RPMI7951 (cell line): Measurements from ENCODE around the gene PCDH15. TPM values are rescaled to one million over a fixed set of nuclear protein-coding genes. Genes with fewer than 3 reads are reported as not detected.
"Not testable (repeated sequence)": the region's sequence is repeated elsewhere in the genome, so short reads cannot be mapped to it uniquely, and the experiment has no call there.

Experiments used
- DNase-seq: peaks from one replicate; pipeline ENCODE4 v3.0.0-alpha.2; 2012; ENCODE audit warnings: low read depth
- total RNA-seq: library from RNA; depleted of rRNA; stranded (reverse); fragments of >200 nt; shearing (Covaris generic); gene quantifications from 2 replicates; pipeline ENCODE4 v1.2.3, GENCODE V29; 2014

The PCDH15 gene
- total RNA-seq, 1 experiment from 2014 or later = not detected

DNA sequence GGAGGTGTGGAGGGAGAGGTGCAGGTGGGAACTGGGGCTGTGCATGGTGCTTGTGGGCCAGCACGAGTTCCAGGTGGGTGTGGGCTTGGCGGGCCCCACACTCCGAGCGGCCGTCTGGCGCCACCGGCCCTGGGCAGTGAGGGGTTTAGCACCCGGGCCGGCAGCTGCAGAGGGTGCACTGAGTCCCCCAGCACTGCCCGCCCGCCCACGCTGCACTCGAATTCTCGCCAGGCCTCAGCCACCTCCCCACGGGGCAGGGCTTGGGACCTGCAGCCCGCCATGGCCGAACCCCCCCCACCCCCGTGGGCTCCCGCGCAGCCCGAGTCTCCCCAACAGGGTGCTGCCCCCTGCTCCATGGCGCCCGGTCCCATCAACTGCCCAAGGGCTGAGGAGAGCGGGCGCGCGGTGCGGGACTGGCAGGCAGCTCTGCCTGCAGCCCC is 810.2 kb downstream of the PCDH15 start:
- DNase-seq = no peak

DNA sequence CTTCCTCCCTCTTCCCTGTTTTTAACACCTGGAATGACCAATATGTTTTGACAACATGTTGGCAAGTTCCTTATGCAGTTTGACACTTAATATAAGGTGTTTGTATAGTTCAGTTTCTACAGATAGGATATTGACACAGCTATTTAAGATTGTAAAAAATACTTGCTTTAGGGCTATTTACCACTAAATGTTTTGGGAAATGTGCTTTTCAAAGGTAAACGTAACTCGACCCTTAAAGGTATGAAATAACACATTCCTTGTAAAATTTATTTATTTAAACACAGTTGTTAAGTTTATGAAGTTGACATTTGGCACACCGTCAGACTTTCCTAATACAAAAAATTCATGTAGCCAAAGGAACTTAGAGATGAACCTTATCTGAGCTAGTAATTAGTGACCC is 817.6 kb downstream of the PCDH15 start:
- DNase-seq = no peak

DNA sequence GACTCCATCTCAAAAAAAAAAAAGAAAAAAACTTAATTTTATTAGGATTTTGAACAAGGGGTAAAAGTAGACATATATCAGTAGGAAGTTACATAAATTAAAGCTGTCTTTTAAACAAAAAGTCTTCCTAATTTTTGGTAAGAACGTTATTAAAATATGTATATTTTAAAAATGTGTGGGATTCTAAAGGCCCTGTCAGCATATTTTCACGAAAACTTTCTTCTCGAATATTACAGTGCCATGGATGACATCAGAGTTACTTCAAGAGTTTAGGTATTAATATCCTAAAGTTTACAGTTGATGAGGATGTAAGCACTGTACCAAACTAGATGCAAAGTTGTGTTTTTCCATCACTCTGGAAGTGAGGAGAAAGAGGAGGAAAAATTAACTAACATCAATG is 820.8 kb downstream of the PCDH15 start:
- no peak for DNase-seq

DNA sequence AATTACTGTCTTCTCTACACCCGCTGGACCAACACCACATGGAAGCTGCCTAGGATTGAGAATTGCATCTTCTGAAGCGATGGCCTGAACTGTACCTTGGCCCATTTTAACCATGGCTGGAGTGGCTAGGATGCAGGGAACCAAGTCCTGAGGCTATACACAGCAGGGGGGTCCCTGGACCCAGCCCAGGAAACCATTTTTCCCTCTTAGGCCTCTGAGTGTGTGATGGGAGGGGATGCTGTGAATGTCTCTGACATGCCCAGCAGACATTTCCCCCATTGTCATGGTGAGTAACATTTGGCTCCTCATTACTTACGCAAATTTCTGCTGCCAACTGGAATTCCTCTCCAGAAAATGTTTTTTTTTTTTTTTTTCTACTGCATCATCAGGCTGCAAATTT is 822.7 kb downstream of the PCDH15 start:
- no peak for DNase-seq

DNA sequence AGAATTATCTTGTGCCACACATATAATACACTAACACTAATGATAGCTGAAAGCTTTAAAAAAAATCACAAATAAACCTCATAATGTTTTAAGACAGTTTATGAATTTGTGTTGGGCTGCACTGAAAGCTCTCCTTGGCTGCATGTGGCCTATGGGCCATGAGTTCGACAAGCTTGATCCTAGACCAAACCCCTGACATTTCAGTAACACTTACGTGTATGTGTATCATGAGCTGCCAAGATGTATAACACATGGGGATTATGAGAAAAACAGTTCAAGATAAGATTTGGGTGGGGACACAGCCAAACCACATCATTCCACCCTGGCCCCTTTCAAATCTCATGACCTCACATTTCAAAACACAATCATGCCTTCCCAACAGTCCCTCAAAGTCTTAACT is 823.8 kb downstream of the PCDH15 start:
- DNase-seq = no peak

DNA sequence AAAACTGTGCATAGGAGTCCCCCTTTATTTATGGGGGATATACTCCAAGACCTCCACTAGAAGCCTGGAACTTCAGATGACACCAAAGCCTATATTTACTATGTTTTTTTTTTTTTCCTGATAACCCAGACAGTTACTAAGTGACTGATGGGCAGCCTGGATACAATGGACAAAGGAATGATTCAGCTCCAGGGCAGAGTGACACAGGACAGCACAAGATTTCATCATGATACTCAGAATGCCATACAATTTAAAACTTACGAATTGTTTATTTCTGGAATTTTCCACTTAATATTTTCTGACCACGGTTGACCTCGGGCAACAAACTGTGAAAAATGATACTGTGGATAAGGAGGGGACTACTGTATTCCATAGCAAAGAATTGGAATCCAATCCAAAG is 843.6 kb downstream of the PCDH15 start:
- no peak for DNase-seq

DNA sequence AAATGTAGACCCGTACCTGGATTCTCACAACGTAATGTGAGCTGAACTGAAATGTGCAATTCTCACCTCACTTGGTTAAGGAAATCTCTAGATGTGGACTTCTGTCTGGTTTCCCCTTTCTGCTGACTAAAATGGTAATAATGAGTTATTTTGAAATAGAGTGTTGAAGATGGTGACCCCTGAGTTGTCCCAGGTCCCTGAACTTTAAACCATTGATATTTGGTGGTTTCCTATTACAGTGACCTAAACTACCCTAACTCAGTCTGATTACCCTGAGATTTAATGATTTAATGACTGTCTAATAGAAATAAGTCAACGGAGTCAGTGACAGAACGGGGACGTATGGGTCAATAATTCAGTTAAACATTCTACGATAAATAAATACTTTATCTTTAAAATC is 845.9 kb downstream of the PCDH15 start:
- no peak for DNase-seq

DNA sequence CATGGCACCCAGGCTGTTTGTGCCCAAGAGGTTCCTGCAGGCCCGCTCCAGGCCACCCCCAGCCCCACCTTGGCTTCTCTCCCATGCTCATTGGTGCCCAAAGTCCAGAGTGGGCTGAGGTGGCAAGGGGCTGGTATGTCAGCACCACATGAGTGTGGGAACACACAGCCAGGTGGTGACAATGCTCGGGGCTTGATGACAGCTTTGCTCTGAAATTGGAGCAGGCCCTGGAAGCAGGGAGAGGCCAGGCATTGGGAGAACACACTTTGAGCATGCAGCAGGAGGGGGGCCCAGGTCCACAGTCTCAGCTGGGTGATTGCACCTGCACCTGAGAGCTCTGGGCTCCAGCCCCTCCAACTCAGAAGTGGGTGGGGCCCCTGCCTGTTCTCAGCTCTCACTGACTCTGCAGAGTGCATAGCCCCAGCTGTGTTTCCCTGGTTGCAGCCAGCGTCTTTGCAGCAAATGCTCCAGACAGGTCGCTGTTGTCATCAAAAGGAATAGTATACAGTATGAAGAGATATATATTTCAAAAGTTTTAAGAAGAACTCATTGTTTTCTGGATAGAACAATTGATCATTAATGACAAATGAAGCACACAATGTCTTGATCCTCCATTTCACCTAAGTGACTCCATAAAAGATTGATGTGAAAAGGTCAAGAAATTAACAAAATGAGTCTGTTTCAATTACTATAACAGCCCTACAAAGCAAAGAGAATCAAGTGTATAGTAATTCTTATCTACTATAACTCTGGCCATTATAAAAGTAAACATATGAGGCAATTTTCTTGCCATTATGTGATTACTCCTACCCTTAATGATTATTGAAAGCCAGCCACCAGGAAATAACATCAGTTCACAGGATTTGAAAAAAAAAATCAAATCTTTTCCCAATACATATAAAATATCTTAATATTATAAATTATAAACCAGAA is 848.1 kb downstream of the PCDH15 start:
- DNase-seq = no peak

DNA sequence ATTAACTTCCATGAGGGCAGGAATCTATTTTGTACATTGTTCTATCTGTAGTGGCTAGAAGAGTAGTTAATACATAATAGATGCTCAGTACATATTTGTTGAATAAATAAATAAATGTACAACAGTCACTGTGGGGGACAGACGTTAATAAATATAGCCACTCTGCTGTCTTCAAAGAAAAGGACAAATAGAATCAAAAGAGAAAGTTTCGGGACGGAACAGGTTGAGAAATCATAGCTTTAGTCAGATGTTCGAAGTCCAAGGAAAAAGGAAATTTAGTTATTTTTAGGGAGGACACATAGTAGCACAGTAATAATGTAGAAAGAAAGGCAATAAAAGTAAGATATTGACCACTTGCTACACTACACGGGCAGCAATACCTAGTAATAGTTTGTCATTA is 861.4 kb downstream of the PCDH15 start:
- DNase-seq = no peak

DNA sequence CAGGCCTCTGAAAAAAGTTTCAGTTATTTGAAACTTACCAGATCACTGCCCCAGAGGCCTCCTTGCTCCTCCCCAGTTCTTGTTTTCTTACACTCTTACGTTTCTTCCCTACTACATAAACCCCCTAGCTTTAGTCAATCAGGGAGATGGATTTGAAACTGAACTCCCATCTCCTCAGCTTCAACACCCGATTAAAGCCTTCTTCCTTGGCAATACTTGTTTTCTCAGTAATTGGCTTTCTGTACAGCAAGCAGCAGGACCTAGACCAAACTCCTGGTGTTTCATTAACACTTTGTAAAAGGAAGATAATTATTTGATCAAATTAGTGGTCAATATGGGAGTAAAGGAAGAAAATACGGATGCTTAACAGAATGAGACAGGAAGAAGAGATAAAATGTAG is 870.4 kb downstream of the PCDH15 start:
- no peak for DNase-seq

DNA sequence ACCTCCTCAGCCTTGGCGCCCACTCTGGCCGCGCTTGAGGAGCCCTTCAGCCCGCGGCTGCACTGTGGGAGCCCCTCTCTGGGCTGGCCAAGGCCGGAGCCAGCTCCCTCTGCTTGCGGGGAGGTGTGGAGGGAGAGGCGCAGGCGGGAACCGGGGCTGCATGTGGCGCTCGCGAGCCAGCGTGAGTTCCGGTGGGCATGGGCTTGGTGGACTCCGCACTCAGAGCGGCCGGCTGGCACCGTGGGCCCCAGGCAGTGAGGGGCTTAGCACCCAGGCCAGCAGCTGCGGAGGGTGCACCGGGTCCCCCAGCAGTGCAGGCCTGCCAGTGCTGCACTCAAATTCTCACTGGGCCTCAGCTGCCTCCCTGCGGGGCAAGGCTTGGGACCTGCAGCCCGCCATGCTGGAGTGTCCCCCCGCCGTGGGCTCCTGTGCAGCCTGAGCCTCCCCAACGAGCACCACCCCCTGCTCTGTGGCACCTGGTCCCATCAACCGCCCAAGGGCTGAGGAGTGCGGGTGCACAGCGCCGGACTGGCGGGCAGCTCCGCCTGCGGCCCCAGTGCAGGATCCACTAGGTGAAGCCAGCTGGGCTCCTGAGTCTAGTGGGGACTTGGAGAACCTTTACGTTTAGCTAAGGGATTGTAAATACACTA is 876.9 kb downstream of the PCDH15 start:
- not testable (repeated sequence) for DNase-seq

DNA sequence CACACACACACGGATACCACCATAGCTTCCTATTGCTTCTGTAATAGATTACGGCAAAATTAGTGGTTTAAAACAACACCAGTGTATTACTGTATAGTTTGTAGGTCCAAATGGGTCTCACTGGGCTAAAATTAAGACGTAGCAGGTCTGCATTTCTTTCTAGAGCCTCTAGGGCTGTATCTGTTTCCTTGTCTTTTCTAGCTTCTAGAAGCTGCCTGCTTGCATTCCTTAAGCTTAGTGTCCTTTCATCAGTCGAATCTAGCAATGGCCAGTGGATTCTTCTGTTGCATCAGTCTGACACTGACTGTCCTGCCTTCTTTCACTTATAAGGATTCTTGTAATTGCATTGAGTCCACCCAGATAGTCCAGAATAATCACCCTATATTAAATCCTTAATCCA is 882.3 kb downstream of the PCDH15 start:
- no peak for DNase-seq

DNA sequence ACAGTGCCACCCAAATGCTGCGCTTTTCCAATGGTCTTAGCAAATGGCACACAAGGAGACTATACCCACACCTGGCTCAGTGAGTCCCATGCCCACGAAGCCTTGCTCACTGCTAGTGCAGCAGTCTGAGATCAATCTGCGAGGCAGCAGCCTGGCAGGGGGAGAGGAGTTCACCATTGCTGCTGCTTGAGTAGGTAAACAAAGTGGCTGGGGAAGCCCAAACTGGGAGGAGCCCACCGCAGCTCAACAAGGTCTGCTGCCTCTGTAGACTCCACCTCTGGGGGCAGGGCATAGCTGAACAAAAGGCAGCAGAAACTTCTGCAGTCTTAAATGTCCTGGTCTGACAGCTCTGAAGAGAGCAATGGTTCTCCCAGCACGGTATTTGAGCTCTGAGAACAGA is 891.2 kb downstream of the PCDH15 start:
- DNase-seq = no peak

DNA sequence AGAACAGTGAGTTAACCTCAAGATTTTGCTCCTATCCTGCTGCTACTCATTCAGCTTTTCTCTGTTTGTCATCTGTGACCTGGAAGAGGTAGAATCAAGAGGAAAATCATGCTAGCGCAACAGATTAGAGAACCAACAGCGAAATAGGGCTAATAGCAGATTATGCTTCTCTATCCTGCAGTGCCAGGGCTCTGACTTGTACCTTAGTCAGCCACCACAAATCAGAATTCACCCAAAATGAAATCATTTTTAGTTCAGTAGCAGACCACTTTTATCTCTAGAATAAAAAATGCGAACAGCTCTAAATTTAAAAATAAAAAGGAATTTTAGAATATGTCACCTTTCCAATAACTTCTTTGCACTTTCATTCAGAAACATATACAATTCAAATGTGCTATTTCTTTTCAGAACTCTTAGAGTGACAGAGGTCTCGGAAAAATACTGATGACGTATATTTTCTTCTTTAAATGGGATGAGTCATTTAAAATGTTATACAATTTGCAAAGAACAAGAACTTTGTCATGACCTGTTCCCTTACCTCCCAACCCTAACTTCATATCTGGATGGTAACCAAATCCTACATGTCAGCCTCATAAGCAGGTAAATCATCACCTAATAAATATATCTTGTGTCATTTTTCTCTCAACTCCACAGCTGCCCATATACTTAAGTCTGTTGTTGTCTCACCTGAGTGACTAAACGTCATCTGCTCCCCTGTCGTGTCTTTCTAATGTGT is 896.4 kb downstream of the PCDH15 start:
- no peak for DNase-seq

DNA sequence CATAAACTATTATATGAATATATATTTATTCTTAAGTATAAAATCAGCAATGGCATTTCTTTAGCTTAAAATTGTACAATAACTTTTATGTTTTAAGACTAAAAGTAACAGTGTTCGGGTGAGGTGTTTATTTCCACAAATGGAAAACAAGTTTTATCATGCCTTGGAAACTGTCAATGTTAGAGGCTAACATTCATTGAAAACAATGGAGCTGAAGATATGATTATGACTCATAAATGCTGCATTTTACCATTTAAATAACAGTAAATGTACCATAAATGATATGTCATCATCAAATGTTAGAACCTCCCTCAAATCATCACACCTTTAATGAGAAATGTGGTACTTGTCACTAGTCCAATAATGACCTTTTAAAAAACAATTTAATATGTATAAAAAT is 897.3 kb downstream of the PCDH15 start:
- DNase-seq = no peak

DNA sequence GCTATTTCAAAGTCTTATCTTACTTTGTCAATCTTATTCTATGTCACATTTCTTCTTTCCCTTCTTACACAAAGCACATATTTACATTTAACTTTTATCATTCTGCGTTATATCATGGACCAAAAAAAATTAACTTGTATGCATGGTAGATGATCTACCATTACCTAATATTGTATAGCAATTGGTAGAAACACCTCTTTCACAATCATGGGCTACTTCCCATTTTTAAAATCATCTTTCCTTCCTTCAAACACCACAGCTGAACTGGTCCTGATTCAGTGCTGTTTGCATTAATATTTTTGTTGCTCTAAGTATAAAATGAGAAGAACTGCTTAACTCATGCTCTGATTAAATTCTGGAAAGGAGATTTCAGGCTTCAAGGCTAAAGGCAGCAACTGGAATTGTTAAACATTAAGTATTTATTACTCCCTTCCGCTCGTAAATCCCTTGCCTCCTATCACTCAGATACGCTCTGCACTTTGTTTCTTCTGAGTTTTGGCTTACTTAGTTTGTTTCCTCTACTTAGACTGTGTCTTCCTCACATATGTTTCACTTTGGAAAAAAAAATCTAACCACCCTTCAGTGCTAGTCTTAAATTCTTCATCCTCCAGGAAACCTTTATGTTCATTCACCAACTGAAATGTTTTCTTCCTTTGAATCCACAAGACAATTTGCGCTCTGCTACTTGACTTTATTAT is 901.4 kb downstream of the PCDH15 start:
- no peak for DNase-seq

DNA sequence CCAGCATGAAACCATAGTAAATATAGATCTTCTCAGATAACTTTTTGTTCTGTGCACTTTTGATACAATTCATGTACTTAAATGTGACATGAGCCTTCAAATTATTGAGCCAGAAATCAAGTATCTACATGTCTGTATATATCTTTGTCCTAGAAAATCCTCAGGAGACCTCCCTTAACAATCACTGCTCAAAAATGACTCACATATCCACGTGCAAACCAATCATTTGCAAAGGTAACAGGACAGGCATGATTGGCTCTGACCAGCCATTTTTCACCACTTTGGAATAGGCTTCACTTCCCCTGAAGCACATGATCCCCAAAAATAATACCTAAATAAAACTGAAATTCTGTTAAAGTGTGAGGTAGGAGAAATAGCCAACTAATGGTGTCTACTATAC is 902.5 kb downstream of the PCDH15 start:
- DNase-seq = no peak

DNA sequence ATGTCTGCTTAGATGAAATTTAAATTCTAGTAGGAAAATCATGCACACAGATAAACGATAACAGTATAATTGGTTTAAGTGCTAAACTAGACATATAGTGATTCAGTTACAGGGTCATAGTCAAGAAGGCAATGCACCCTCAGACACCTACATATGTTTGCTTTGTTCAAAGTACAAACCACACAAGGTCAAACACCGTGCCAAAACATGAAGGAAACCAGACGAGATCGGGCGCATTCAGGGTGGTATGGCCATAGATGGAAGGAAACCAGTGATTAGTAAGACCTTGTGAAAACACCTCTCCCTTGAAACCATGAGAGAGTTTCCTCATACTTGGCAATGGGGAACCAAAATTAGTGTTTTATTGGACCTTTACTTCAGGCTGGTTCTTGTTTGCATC is 906.9 kb downstream of the PCDH15 start:
- no peak for DNase-seq

DNA sequence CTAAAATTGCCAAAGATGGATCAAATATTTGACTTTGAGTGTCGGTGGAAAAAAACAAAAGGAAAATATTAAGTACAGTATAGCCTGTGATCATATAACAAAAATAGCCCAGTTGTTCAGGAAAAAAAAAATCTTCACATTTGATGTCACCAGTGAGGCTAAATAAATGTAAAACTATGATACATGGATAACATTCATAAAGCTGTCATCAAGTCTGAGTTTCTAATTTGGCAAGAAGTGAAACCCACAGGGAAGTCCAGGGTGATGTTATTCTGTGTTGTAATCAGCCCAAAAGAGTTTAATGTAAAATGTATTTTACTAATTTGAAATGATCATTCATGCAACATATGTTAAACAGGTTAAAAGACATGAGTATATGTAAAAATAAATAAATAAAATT is 908.0 kb downstream of the PCDH15 start:
- DNase-seq = no peak

DNA sequence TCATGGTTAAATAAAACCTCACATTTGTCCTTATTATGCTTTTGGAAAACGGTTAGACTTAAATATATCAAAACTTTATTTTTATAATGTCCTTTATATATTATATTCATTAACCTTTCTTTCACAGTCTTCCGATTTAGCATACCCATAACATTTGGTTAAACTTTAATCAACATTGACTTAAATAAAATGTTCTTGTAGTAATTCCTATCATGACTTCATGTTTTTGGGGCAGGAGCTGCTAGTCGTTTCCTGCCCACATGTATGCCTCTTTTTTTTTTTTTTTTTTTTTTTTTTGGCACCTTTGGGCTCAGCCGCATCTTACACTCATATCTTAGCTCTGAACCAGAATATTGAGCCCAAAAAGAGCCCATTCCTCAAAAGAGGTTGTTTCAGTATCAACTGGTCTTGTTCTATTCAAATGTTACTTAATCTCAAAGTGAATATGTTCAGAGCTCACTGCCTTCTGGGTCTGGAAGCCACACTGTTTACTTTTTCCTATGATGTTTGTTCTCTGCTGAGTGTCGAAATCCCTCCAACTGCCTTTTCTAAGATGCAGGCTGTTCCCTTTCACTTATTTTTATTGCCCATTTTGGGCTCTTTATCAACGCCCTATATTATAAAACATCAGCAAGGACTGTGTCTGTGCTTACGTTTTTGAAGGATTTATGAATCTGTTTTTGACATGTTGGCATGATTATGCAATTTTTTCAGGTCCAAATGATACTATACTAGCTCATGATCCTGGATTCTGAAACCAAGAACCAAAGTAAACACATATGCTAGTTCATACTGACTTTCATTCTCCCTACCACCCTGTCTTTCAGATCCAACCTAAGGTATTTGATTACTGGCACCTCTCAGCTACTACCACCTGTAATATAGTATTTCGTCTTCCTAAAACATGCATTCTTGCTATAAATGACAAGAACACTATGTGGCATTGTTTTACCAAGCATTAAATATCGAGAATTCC is 914.4 kb downstream of the PCDH15 start:
- no peak for DNase-seq

DNA sequence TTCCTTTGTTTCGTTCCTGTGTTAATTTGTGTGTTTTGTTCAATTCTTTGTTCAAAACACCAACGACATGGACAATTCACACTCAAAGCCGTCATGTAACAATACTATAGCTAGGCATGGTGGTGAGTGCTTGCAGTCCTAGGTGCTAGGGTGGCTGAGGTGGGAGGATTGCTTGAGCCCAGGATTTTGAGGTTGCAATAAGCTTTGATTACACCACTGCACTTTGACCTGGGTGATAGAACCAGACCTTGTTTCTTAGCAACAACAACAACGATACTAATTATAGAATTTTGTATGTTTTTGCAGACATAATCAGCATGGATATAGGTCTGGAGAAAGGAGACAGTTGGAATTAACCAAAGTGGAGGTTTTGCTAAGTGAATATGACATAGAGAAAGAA is 936.2 kb downstream of the PCDH15 start:
- DNase-seq = no peak
